NCI-H526 treated with DMSO at 0.1 percent for 48 hours (cell line): ENCODE measurements around the gene RNF225.
"Not testable (repeated sequence)": the region's sequence is repeated elsewhere in the genome, so short reads cannot be mapped to it uniquely, and the experiment has no call there.

ENCODE experiments used
- DNase-seq: peaks from one replicate; lab custom pipeline; 2025; lab: John Stamatoyannopoulos, UW

RNF225 gene

DNA sequence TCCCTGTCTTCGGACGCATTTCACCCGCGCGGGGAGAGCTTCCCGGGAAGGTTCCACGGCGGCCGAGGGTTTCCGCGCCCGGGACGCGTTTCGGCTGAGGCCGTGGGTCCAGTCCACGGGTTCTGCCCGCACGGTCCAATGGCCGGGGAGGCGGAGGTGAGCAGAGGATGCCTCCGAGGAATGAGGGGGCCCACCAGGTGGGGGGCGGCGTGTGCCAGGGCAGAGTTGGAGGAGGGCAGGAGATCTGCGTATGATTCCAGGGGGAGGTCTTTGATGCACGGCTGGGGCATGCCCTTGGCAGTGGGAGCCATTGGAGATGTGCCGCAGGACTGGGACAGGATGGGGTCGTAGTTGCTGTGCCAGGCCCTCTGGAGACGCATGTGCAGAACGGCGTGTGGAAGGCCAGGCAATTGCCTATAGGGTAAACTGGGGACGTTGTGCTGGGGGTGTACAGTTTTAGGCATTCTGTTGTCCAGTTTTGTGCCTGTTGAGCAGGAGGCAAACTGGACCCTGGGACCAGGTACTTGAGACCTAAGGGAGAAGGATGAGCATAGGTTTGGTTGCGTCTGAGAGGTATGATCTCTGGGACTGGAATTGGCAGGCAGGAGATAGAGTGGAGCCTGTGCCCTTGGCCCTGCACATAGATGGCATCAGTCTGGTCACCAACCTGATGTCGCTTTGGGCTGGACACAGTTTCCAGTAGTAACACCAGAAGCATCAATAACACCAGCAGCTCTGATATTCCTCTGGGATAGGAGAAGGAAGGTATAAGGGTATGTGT lies 13.7 kb downstream of the RNF225 start:
- DNase-seq = no peak

DNA sequence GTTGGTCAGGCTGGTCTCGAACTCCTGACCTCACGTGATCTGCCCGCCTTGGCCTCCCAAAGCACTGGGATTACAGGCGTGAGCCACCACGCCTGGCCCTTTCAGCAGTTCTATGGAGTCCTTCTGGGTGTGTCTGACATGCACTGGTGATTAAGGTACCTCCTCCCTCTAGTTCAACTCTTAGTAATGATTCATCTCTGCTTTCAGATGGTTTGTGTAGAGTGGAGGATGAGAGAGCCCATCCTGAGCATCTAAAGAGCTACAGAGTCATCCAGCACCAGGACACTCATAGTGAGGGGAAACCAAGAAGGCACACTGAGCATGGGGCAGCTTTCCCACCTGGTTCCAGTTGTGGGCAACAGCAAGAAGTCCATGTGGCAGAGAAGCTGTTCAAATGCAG lies 21.1 kb downstream of the RNF225 start:
- no peak for DNase-seq

DNA sequence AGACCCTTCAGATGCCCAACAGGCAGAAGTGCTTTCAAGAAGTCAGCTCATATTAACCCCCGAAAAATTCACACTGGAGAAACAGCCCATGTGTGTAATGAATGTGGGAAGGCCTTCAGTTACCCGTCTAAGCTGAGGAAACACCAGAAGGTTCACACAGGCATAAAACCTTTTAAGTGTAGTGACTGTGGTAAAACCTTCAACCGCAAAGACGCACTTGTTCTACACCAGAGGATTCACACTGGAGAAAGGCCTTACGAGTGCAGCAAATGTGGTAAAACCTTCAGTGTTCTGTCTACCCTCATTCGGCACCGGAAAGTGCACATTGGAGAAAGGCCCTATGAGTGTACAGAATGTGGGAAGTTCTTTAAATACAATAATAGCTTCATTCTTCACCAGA lies 21.6 kb downstream of the RNF225 start:
- no peak for DNase-seq

DNA sequence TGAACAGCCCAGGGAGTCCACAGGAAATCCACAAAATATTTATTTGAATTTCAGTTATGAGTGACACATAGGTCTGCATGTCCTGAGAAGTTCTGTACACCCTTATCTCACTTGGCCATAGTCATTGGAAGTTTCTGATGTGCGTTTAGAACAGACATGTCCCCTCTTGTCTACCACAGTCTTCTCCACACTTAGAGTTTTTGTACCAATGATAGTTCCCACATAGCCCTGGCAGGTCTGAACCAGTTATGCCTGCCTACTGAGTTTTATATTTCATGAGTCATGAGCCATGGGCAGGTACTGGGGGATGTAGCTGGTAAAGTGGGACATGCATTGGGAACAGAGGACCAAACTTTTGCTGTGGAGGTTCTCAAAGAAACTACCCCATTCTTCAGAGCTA lies 33.2 kb downstream of the RNF225 start:
- DNase-seq = no peak

DNA sequence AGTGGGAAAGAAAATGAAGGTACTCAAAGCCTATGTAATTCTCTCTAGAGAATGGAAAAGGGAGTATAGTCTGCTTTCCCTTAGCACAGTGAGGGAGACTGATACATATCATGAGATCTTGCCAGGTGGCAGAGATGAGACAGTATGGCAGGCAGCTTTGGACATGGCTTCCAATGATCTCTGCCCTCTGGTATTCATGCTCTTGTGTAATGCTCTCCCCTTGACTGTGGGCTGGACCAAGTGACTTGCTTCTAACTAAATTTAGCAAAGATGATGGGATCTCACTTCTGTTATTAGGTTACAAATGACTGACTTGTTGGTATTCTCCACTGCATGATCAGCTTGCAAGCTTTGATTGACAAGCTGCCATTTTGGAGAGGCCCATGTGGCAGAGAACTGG lies 34.3 kb downstream of the RNF225 start:
- no peak for DNase-seq

DNA sequence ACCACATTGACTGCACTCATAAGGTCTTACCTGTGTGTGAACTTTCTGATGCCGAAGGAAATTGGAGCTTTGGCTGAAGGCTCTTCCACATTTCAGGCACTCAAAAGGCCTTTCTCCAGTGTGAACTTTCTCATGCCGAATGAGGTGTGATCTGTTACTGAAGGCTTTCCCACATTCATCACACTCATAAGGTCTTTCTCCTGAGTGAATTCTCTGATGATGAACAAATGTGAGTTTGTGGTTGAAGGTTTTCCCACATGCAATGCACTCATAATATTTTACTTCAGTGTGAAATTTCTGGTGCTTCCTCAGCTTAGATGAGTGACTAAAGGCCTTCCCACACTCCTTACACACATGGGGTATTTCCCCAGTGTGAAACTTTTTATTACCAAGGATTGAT lies 38.8 kb downstream of the RNF225 start:
- DNase-seq = no peak

DNA sequence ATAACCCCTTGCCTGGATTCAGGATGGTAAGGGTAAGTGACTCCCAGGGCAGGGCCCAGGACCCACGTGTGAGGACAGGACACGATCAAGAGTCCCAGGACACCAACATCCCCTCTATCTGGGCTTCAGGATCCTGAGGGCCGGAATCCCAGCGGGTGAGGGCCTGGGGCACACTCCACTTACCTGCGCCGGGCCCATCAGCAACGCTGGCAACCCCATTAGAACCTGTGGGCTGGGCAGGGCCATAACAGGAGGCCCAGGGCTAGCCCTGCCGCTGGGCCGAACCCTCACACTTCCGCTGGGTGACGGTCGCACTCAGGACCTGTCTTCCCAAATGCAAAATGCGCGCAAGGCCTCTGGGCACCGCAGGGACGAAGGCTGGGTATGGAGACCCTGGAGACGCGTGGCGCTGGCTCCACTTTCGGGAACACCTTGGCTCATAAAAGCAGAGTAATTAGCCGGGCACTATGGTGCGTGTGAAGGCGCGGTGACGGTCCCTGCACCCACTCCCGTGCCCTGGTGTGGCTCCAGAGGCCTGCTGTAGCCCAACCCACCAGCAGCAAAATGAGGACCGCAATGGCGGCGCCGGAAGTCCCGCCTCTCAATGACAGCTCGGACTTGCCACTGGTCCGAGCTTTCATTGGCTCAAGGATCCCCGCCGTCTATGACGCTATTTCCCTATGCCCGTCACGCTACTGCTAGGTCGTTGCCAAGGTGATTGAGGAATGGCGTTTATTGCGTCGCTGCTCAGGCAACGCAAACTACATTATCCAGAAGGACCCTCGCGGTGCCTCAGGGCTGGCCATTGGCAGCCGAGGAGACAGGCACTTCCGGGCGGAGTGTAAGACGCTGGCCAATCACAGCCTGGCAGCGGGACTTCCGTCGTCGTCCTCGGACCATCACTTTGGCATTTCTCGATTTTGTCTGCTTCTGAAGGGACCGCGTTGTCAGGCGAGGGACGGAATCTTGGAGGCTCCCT lies 44.4 kb downstream of the RNF225 start, which contains the start of gene ZNF132:
Gene ZNF132 (minus strand): TSS at position 578 of the 979 bp plus-strand sequence. CDS start 332 bp downstream, at position 246.
- no peak for DNase-seq

DNA sequence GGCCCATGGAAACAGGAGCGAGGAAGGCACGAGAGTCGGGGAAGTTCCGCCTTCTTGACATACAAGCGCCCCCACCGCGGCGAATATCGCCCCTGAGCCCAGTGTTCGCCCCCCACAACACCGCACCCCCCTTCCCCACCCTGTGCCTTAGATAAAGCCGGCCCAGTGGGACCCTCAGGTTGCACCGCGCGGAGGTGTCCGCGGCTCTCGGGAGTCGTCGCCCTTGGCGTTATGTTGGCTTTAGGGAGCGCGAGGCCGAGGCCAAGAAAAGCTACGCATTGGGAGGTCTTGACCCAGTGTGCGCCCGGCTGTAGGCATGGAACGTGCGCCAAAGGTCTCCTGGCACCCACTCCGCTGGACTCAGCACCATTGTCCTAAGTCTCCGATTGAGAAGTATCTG lies 45.1 kb downstream of the RNF225 start:
- no peak for DNase-seq

DNA sequence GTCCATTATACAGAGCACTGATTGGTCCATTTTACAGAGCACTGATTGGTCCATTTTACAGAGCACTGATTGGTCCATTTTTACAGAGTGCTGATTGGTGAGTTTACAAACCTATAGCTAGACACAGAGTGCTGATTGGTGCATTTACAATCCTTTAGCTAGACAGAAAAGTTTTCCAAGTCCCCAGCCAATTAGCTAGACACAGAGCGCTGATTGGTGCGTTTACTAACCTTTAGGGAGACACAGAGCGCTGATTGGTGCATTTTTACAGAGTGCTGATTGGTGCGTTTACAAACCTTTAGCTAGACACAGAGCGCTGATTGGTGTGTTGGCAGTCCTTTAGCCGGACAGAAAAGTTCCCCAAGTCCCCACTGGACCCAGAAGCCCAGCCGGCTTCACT lies 47.5 kb downstream of the RNF225 start:
- not testable (repeated sequence) for DNase-seq
